ENCODE data around the gene HECW1.

Gene HECW1

GRCh38 chr7:43443381-43443780, 330.9 kb downstream of the HECW1 start:
- TF ChIP-seq POLR2A (IDR thresholded peaks at IDR 0.05; ENCODE audit: low read depth, low read length) = no peak
- FAIRE-seq (no peak), DNase-seq (ENCODE audit: insufficient read length, low spot score) (no peak)

- no peak for TF ChIP-seq POLR2A (IDR thresholded peaks at IDR 0.05; ENCODE audit: low read depth, low read length)
Observed at GRCh38 chr7:43444711-43445578, 332.5 kb downstream of the HECW1 start.

GRCh38 chr7:43449577-43449976, 337.1 kb downstream of the HECW1 start:
- no peak for TF ChIP-seq POLR2A (IDR thresholded peaks at IDR 0.05; ENCODE audit: low read depth, low read length)
- DNase-seq (ENCODE audit: insufficient read length, low spot score) = no peak
- FAIRE-seq = no peak

More at GRCh38 chr7:43444711-43445578, 332.5 kb downstream of the HECW1 start:
- DNase-seq (ENCODE audit: insufficient read length, low spot score) = no peak
- FAIRE-seq = no peak

- no peak for DNase-seq (ENCODE audit: insufficient read length, low spot score)
- FAIRE-seq = no peak
- no peak for TF ChIP-seq POLR2A (IDR thresholded peaks at IDR 0.05; ENCODE audit: low read depth, low read length)
Observed at GRCh38 chr7:43450894-43451293, 338.4 kb downstream of the HECW1 start.

- peak; percentile 67 for DNase-seq (ENCODE audit: insufficient read length, low spot score)
- peak; percentile 87 for FAIRE-seq
- no peak for TF ChIP-seq POLR2A (IDR thresholded peaks at IDR 0.05; ENCODE audit: low read depth, low read length)
Observed at GRCh38 chr7:43454936-43455518, 342.6 kb downstream of the HECW1 start.

GRCh38 chr7:43456200-43456599, 343.8 kb downstream of the HECW1 start:
- FAIRE-seq (no peak), DNase-seq (ENCODE audit: insufficient read length, low spot score) (no peak)
- TF ChIP-seq POLR2A (IDR thresholded peaks at IDR 0.05; ENCODE audit: low read depth, low read length) = no peak

- no peak for TF ChIP-seq POLR2A (IDR thresholded peaks at IDR 0.05; ENCODE audit: low read depth, low read length)
- DNase-seq (ENCODE audit: insufficient read length, low spot score) (no peak), FAIRE-seq (no peak)
Observed at GRCh38 chr7:43458330-43459018, 346.0 kb downstream of the HECW1 start.

GRCh38 chr7:43459019-43459337, 346.5 kb downstream of the HECW1 start:
- no peak for TF ChIP-seq POLR2A (IDR thresholded peaks at IDR 0.05; ENCODE audit: low read depth, low read length)
- no peak for FAIRE-seq
- DNase-seq (ENCODE audit: insufficient read length, low spot score) = no peak

- no peak for DNase-seq (ENCODE audit: insufficient read length, low spot score)
- FAIRE-seq = no peak
- no peak for TF ChIP-seq POLR2A (IDR thresholded peaks at IDR 0.05; ENCODE audit: low read depth, low read length)
Observed at GRCh38 chr7:43460733-43461348, 348.4 kb downstream of the HECW1 start.

GRCh38 chr7:43461349-43462024, 349.0 kb downstream of the HECW1 start:
- TF ChIP-seq POLR2A (IDR thresholded peaks at IDR 0.05; ENCODE audit: low read depth, low read length) = no peak
- FAIRE-seq = no peak
- DNase-seq (ENCODE audit: insufficient read length, low spot score) = no peak

GRCh38 chr7:43462836-43463235, 350.4 kb downstream of the HECW1 start:
- no peak for TF ChIP-seq POLR2A (IDR thresholded peaks at IDR 0.05; ENCODE audit: low read depth, low read length)
- DNase-seq (ENCODE audit: insufficient read length, low spot score) (no peak), FAIRE-seq (no peak)

GRCh38 chr7:43463401-43463980, 351.0 kb downstream of the HECW1 start:
- FAIRE-seq (no peak), DNase-seq (ENCODE audit: insufficient read length, low spot score) (no peak)
- no peak for TF ChIP-seq POLR2A (IDR thresholded peaks at IDR 0.05; ENCODE audit: low read depth, low read length)

All from H54 (cell line).